IMR-90 (cell line): ENCODE results near the gene GMEB2. TPM values are rescaled to one million over a fixed set of nuclear protein-coding genes. Genes with fewer than 3 reads are reported as not detected.

Experiments
- ATAC-seq: fragments of 200-7000 bp; cut with Tn5 transposase; 2 replicates; pipeline ENCODE4 v1.9.1; 2020; ENCODE audit warnings: low read depth, mild to moderate bottlenecking, moderate library complexity
- BruUV-seq: library from RNA; stranded (reverse); fragments of 400-500 nt; replicated peaks from 2 replicates; lab custom pipeline; 2021; lab: Mats Ljungman, UMichigan
- CTCF ChIA-PET: fragments of 300-600 bp; formaldehyde crosslinking; extraction: SDS; loops from one replicate; lab custom pipeline; 2021; ENCODE audit warnings: antibody characterized with exemption; lab: Yijun Ruan, JAX
- POLR2A ChIA-PET: fragments of 300-600 bp; sonication (Branson Sonifier 250); formaldehyde crosslinking; loops from one replicate; lab custom pipeline; 2022; ENCODE audit warnings: antibody characterized with exemption; ENCODE audit not compliant: unreplicated experiment; lab: Charles Lee
- DNase-seq: peaks from one replicate; pipeline ENCODE4 v3.0.0; 2013
- H2AFZ ChIP-seq: replicated peaks from 2 replicates; pipeline ENCODE3; 2013; ENCODE audit warnings: low read length, mild to moderate bottlenecking; ENCODE audit not compliant: poor library complexity
- H2AK5ac ChIP-seq: 2 replicates; pipeline ENCODE4 v1.6.1; 2013; ENCODE audit warnings: low read depth, low read length, inconsistent platforms
- H2AK9ac ChIP-seq: replicated peaks from 2 replicates; pipeline ENCODE3; 2013; ENCODE audit warnings: mild to moderate bottlenecking, low read depth, low read length, moderate library complexity; ENCODE audit not compliant: poor library complexity
- H2BK120ac ChIP-seq: 2 replicates; pipeline ENCODE4 v1.6.1; 2013; ENCODE audit warnings: low read depth, low read length, inconsistent platforms
- H2BK15ac ChIP-seq: 3 replicates; pipeline ENCODE4 v1.6.1; 2013; ENCODE audit warnings: low read depth, low read length, inconsistent platforms
- H2BK20ac ChIP-seq: 2 replicates; pipeline ENCODE4 v1.6.1; 2013; ENCODE audit warnings: low read depth, mild to moderate bottlenecking, inconsistent platforms, low read length, moderate library complexity
- H2BK5ac ChIP-seq: 2 replicates; pipeline ENCODE4 v1.6.1; 2013; ENCODE audit warnings: mild to moderate bottlenecking, low read depth, low read length, inconsistent platforms; ENCODE audit not compliant: poor library complexity, severe bottlenecking
- H3K14ac ChIP-seq: replicated peaks from 2 replicates; pipeline ENCODE4 v1.6.1; 2013; ENCODE audit warnings: low read depth, low read length, inconsistent platforms
- H3K18ac ChIP-seq: 2 replicates; pipeline ENCODE4 v1.6.1; 2013; ENCODE audit warnings: low read depth, low read length, control low read depth
- H3K23ac ChIP-seq: 2 replicates; pipeline ENCODE4 v1.6.1; 2013; ENCODE audit warnings: low read depth, low read length, inconsistent platforms
- H3K27ac ChIP-seq: 2 replicates; pipeline ENCODE4 v1.5.1; 2013; ENCODE audit warnings: mild to moderate bottlenecking, control low read depth, low read length; ENCODE audit not compliant: insufficient read depth
- H3K27me3 ChIP-seq: 2 replicates; pipeline ENCODE4 v1.6.1; 2013; ENCODE audit warnings: low read length; ENCODE audit not compliant: control insufficient read depth, insufficient read depth
- H3K36me3 ChIP-seq: 2 replicates; pipeline ENCODE4 v1.6.1; 2013; ENCODE audit warnings: low read length, mixed read lengths; ENCODE audit not compliant: control insufficient read depth, insufficient read depth
- H3K4ac ChIP-seq: 2 replicates; pipeline ENCODE4 v1.6.1; 2013; ENCODE audit warnings: low read depth, low read length, inconsistent platforms
- H3K4me1 ChIP-seq: 2 replicates; pipeline ENCODE4 v1.6.1; 2013; ENCODE audit warnings: low read length, mixed read lengths; ENCODE audit not compliant: control insufficient read depth, insufficient read depth
- H3K4me2 ChIP-seq: 2 replicates; pipeline ENCODE4 v1.6.1; 2013; ENCODE audit warnings: low read depth, mild to moderate bottlenecking, control low read depth, low read length, moderate library complexity
- H3K4me3 ChIP-seq: 2 replicates; pipeline ENCODE4 v1.5.1; 2013; ENCODE audit warnings: low read depth, mild to moderate bottlenecking, control low read depth, low read length, moderate library complexity; ENCODE audit not compliant: insufficient read depth
- H3K56ac ChIP-seq: 2 replicates; pipeline ENCODE4 v1.6.1; 2013; ENCODE audit warnings: low read length, inconsistent platforms; ENCODE audit not compliant: insufficient read depth; ENCODE audit errors: extremely low read depth
- H3K79me1 ChIP-seq, 2 experiments: 2 replicates each; pipeline ENCODE4 v1.6.1; 2013; ENCODE audit warnings: low read length in 2 of 2, inconsistent platforms in 1 of 2, low read depth in 1 of 2
- H3K9ac ChIP-seq: 2 replicates; pipeline ENCODE4 v1.6.1; 2013; ENCODE audit warnings: low read depth, low read length, control low read depth
- H3K9me1 ChIP-seq: 2 replicates; pipeline ENCODE4 v1.6.1; 2013; ENCODE audit warnings: low read length, inconsistent platforms; ENCODE audit not compliant: insufficient read depth
- H3K9me3 ChIP-seq: 2 replicates; pipeline ENCODE4 v1.6.1; 2013; ENCODE audit warnings: low read length; ENCODE audit not compliant: control insufficient read depth, insufficient read depth
- H4K20me1 ChIP-seq: 2 replicates; pipeline ENCODE4 v1.6.1; 2013; ENCODE audit warnings: low read length, inconsistent platforms; ENCODE audit not compliant: insufficient read depth
- H4K5ac ChIP-seq: 2 replicates; pipeline ENCODE4 v1.6.1; 2013; ENCODE audit warnings: mild to moderate bottlenecking, low read depth, low read length, control low read depth
- H4K8ac ChIP-seq, 2 experiments: 2 replicates each; pipeline ENCODE4 v1.6.1; 2013; ENCODE audit warnings: low read depth in 2 of 2, low read length in 2 of 2, control low read depth in 1 of 2, inconsistent platforms in 1 of 2
- H4K91ac ChIP-seq: 2 replicates; pipeline ENCODE4 v1.6.1; 2013; ENCODE audit warnings: low read depth, low read length, inconsistent platforms; ENCODE audit not compliant: insufficient read depth
- BHLHE40 ChIP-seq: fragments of 150-350 bp; IDR thresholded peaks from 2 replicates; pipeline ENCODE4 v1.6.1; 2016; ENCODE audit warnings: mild to moderate bottlenecking, low read depth, low read length
- FOS ChIP-seq: fragments of 150-350 bp; IDR thresholded peaks from 2 replicates; pipeline ENCODE4 v1.6.1; 2016; ENCODE audit warnings: low read depth, low read length
- MAZ ChIP-seq: IDR thresholded peaks from 2 replicates; pipeline ENCODE4 v1.6.1; 2012; ENCODE audit warnings: low read depth, mild to moderate bottlenecking, low read length, improper control_type of control experiment, moderate library complexity, borderline replicate concordance
- MXI1 ChIP-seq: IDR thresholded peaks from 2 replicates; pipeline ENCODE4 v1.6.1; 2012; ENCODE audit warnings: low read depth, mild to moderate bottlenecking, low read length, moderate library complexity, borderline replicate concordance
- POLR2A ChIP-seq: IDR thresholded peaks from 2 replicates; pipeline ENCODE4 v1.6.1; 2012; ENCODE audit warnings: mild to moderate bottlenecking, low read depth, low read length
- RAD21 ChIP-seq: IDR thresholded peaks from 2 replicates; pipeline ENCODE4 v1.6.1; 2012; ENCODE audit warnings: low read length, improper control_type of control experiment
- RCOR1 ChIP-seq: IDR thresholded peaks from 2 replicates; pipeline ENCODE4 v1.6.1; 2012; ENCODE audit warnings: mild to moderate bottlenecking, low read length, improper control_type of control experiment; ENCODE audit not compliant: insufficient replicate concordance
- WGBS, 2 experiments: methylation state at CpG; one replicate each; pipeline versions ENCODE4 v1.1.5 to v1.1.7; 2013; ENCODE audit warnings: missing lambda C conversion rate in 2 of 2; ENCODE audit not compliant: insufficient read length in 1 of 2; ENCODE audit errors: extremely low coverage in 2 of 2; 5-methylcytosine and 5-hydroxymethylcytosine counted together
- dilution Hi-C: fragments of 300-500 bp; cut with HindIII; formaldehyde crosslinking; loops from one replicate; pipeline ENCODE4 v1.14.3; 2018; ENCODE audit warnings: low sequenced_read_pairs; ENCODE audit not compliant: unreplicated experiment
- in situ Hi-C: fragments of 300-500 bp; cut with MboI; formaldehyde crosslinking; loops from 3 replicates; pipeline ENCODE4 v1.14.3; 2019; ENCODE audit warnings: low sequenced_read_pairs, inconsistent platforms, mixed read lengths
- intact Hi-C: fragments of 100-400 bp; cut with micrococcal nuclease; formaldehyde crosslinking; loops from 2 replicates; pipeline ENCODE4 v1.10.0; 2022
- polyA plus RNA-seq, 3 experiments: library from polyadenylated mRNA; depleted of rRNA; stranded (reverse); fragments of >200 nt; gene quantifications; 2 replicates each; pipeline ENCODE4 v1.2.3, GENCODE V29; 2012; ENCODE audit warnings: low replicate concordance in 1 of 3
- total RNA-seq: library from RNA; depleted of rRNA; stranded (reverse); fragments of >200 nt; gene quantifications from 2 replicates; pipeline ENCODE4 v1.2.3, GENCODE V29; 2012
- TF ChIP-seq, protein P1 (sequence below): conservative IDR thresholded peaks from 2 replicates; pipeline ENCODE4 v1.5.1; 2012; ENCODE audit warnings: mild to moderate bottlenecking, low read depth, low read length, improper control_type of control experiment

The GMEB2 gene
- total and polyA plus RNA-seq, 2 of the 4 experiments (the other 2 are of a cell fraction): 5.0 to 10.0 TPM

DNA sequence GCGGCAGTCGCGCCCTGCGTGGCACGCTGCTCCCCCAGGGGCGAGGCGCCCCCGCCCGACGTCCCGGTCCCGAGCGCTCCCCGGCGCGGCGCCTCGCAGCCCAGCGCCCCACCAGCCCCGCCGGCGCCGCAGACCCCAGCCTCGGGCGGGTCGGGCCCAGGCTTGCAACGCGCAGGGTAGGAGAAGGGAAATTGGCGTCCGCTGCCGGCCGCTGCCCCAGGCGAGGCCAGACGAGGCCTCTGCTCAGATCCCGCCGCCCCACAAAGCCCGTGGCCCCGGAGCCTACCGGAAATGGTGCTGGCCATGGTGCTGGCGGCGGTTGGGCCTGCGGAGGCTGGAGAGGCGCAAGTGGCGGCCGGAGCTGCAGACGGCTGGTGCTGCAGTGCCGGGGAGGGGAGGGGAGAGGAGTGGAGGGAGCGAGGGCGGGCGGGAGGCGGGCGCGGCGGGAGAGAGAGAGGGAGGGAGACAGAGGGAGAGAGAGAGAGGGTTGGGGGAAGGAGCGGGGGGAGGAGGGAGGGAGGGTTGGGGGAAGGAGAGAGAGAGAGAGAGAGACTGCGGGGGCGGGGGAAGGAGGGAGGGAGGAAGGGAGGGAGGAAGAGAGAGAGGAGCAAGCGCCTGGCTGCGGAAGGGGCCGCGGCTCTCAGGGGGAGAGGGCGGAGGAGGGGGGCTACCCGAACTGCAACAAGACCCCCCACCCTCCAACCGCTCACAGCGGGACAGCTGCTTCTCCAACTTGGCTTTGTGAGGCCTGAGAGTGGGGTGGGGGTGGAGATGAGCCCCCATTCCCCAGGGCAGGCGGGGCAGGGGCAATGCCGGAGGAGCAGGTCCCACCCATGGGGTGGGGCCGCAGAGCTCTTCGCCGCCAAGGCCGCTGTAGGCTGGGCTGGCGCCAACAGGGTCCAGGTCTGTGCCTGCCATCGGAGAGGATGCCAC lies 26.4 kb upstream of the GMEB2 start, which contains the start of gene STMN3:
Gene STMN3, minus strand, starts transcription at position 384 of the 933 bp plus-strand sequence. Its CDS starts 79 bp downstream, at position 305.
- Histone ChIP-seq H3K9ac (peak within 1 kb of the TSS; percentile 77), H2BK120ac (peak within 1 kb of the TSS; percentile 39), H3K23ac (no peak within 1 kb of the TSS; the same call in 1 of the 2 replicates), H4K5ac (peak within 1 kb of the TSS; percentile 71; the same call in 1 of the 2 replicates), H2BK20ac (no peak within 1 kb of the TSS), H2AK9ac (peak within 1 kb of the TSS; percentile 77), H4K20me1 (peaks cover 11% of the 10 kb centered on the region), H2BK5ac (peak within 1 kb of the TSS; percentile 37), H3K18ac (peak within 1 kb of the TSS; percentile 74; the same call in 1 of the 2 replicates), H3K4me2 (peak within 1 kb of the TSS; percentile 82), H2BK15ac (peak within 1 kb of the TSS; percentile 40; the same call in 1 of the 3 replicates), H4K8ac (peak within 1 kb of the TSS; percentile 31 to 89; a peak in 2 of 4 replicates), H3K27me3 (no peaks in the 10 kb centered on the region), H3K4me3 (peak within 1 kb of the TSS; percentile 53), H3K14ac (peak within 1 kb of the TSS; percentile 33; the same call in 1 of the 2 replicates), H3K4ac (peak within 1 kb of the TSS; percentile 80), H3K4me1 (peaks cover 13% of the 10 kb centered on the region), H2AK5ac (peak within 1 kb of the TSS; percentile 39), H4K91ac (peak within 1 kb of the TSS; percentile 76), H3K36me3 (no peaks in the 10 kb centered on the region), H2AFZ (peak within 1 kb of the TSS; percentile 86), H3K9me1 (0 out of 2 replicates have a peak, but pooled peaks cover 9% of the 10 kb centered on the region), H3K56ac (no peak within 1 kb of the TSS), H3K9me3 (no peaks in the 10 kb centered on the region), H3K79me1 (peaks cover 0 to 14% of the 10 kb centered on the region in 2 experiments; a peak in 2 of 4 replicates), H3K27ac (peak within 1 kb of the TSS; percentile 87)
- POLR2A ChIA-PET: no interaction called here
- ATAC-seq (peak; percentile 85), DNase-seq (peak; percentile 88)
- in situ Hi-C loops (no loop called here), dilution Hi-C loops (no loop called here), intact Hi-C loops (loop anchor here (10.0 kb wide), 1 partner anchor 119 kb away; the partner anchor contains the start of gene PTK6)
- CTCF ChIA-PET: interaction anchor here (0.6 kb wide), 1 partner anchor 28 kb away, joined by 3 read pairs; no protein-coding TSS in a partner anchor
- no TSS peak for BruUV-seq
- WGBS, 2 experiments: 2% methylated on average over 22 of the region's 73 CpGs; no CpG with 5 or more reads in 1 of the 2 experiments
- peak; percentile 96 for TF ChIP-seq MXI1
- peak; percentile 83; the same call in 1 of the 2 replicates for TF ChIP-seq MAZ
- no peak for TF ChIP-seq POLR2A
- no peak for TF ChIP-seq RAD21
- TF ChIP-seq, protein P1, sequence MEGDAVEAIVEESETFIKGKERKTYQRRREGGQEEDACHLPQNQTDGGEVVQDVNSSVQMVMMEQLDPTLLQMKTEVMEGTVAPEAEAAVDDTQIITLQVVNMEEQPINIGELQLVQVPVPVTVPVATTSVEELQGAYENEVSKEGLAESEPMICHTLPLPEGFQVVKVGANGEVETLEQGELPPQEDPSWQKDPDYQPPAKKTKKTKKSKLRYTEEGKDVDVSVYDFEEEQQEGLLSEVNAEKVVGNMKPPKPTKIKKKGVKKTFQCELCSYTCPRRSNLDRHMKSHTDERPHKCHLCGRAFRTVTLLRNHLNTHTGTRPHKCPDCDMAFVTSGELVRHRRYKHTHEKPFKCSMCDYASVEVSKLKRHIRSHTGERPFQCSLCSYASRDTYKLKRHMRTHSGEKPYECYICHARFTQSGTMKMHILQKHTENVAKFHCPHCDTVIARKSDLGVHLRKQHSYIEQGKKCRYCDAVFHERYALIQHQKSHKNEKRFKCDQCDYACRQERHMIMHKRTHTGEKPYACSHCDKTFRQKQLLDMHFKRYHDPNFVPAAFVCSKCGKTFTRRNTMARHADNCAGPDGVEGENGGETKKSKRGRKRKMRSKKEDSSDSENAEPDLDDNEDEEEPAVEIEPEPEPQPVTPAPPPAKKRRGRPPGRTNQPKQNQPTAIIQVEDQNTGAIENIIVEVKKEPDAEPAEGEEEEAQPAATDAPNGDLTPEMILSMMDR: no peak
- TF ChIP-seq RCOR1: peak; percentile 90
- TF ChIP-seq FOS: no peak
- no peak for TF ChIP-seq BHLHE40
